Stomach smooth muscle (tissue), 2 donors: ENCODE results near the gene FAM163A.

Experiments used
- H3K27ac ChIP-seq: one replicate; pipeline ENCODE4 v1.7.0; 2013; ENCODE audit warnings: mild to moderate bottlenecking, low read length, inconsistent platforms
- H3K27me3 ChIP-seq, 2 donors: one replicate each; pipeline ENCODE4 v1.7.0; 2013; ENCODE audit warnings: low read length in 2 of 2; ENCODE audit not compliant: insufficient read depth in 2 of 2, control insufficient read depth in 1 of 2
- H3K36me3 ChIP-seq, 2 donors: one replicate each; pipeline ENCODE4 v1.7.0; 2013; ENCODE audit warnings: low read length in 2 of 2; ENCODE audit not compliant: control insufficient read depth in 2 of 2, insufficient read depth in 2 of 2
- H3K4me1 ChIP-seq: one replicate; pipeline ENCODE4 v1.7.0; 2013; ENCODE audit warnings: low read length; ENCODE audit not compliant: control insufficient read depth, insufficient read depth
- H3K4me3 ChIP-seq, 2 donors: one replicate each; pipeline ENCODE4 v1.7.0; 2013; ENCODE audit warnings: low read length in 2 of 2
- H3K9ac ChIP-seq, 2 donors: one replicate each; pipeline ENCODE4 v1.7.0; 2013; ENCODE audit warnings: low read length in 2 of 2, mild to moderate bottlenecking in 1 of 2
- H3K9me3 ChIP-seq, 2 donors: one replicate each; pipeline ENCODE4 v1.7.0; 2013; ENCODE audit warnings: low read length in 2 of 2; ENCODE audit not compliant: control insufficient read depth in 2 of 2
- donor health status: healthy.
- donor health status: Pancreatic carcinoma.

The FAM163A gene

GRCh38 chr1:179728271-179728670 lies 14.8 kb upstream of the FAM163A start:
- Histone ChIP-seq H3K4me3 (no peak overlapping the region), H3K36me3 (no peaks in the 10 kb centered on the region), H3K27me3 (peaks cover 0 to 3% of the 10 kb centered on the region in 2 donors), H3K4me1 (no peaks in the 10 kb centered on the region), H3K9me3 (no peaks in the 10 kb centered on the region), H3K27ac (no peak overlapping the region), H3K9ac (no peak overlapping the region)

- Histone ChIP-seq H3K27me3 (peaks cover 2 to 3% of the 10 kb centered on the region in 2 donors), H3K9me3 (no peaks in the 10 kb centered on the region), H3K9ac (no peak overlapping the region), H3K4me3 (no peak overlapping the region), H3K36me3 (no peaks in the 10 kb centered on the region), H3K4me1 (no peaks in the 10 kb centered on the region), H3K27ac (no peak overlapping the region)
Measured at GRCh38 chr1:179729881-179730280, 13.2 kb upstream of the FAM163A start.

- Histone ChIP-seq H3K9ac (no peak overlapping the region), H3K4me3 (no peak overlapping the region), H3K36me3 (no peaks in the 10 kb centered on the region), H3K27ac (no peak overlapping the region), H3K27me3 (peaks cover 2 to 3% of the 10 kb centered on the region in 2 donors), H3K9me3 (no peaks in the 10 kb centered on the region), H3K4me1 (no peaks in the 10 kb centered on the region)
Measured at GRCh38 chr1:179731643-179732042, 11.4 kb upstream of the FAM163A start.

- Histone ChIP-seq H3K4me3 (peak overlapping the region in 1 of 2 donors; percentile 43), H3K36me3 (no peaks in the 10 kb centered on the region), H3K4me1 (peaks cover 13% of the 10 kb centered on the region), H3K27ac (no peak overlapping the region), H3K9me3 (peaks cover 0 to 3% of the 10 kb centered on the region in 2 donors), H3K27me3 (peaks cover 25 to 58% of the 10 kb centered on the region in 2 donors), H3K9ac (no peak overlapping the region)
Measured at GRCh38 chr1:179742291-179742690, 800 bp upstream of the FAM163A start.

GRCh38 chr1:179743679-179744400 lies 749 bp downstream of the FAM163A start:
- Histone ChIP-seq H3K9ac (no peak overlapping the region), H3K36me3 (no peaks in the 10 kb centered on the region), H3K4me1 (peaks cover 13% of the 10 kb centered on the region), H3K27me3 (peaks cover 25 to 58% of the 10 kb centered on the region in 2 donors), H3K27ac (no peak overlapping the region), H3K9me3 (peaks cover 0 to 3% of the 10 kb centered on the region in 2 donors), H3K4me3 (peak overlapping the region; percentile 31 to 52)

GRCh38 chr1:179744401-179745130 lies 1.5 kb downstream of the FAM163A start:
- Histone ChIP-seq H3K9me3 (peaks cover 0 to 3% of the 10 kb centered on the region in 2 donors), H3K4me3 (no peak overlapping the region), H3K9ac (no peak overlapping the region), H3K36me3 (no peaks in the 10 kb centered on the region), H3K4me1 (peaks cover 13% of the 10 kb centered on the region), H3K27me3 (peaks cover 25 to 58% of the 10 kb centered on the region in 2 donors), H3K27ac (no peak overlapping the region)

GRCh38 chr1:179745131-179745611 lies 2.1 kb downstream of the FAM163A start:
- H3K9me3 ChIP-seq = peaks cover 0 to 3% of the 10 kb centered on the region in 2 donors
- no peak overlapping the region for H3K4me3 ChIP-seq
- H3K9ac ChIP-seq = no peak overlapping the region
- H3K36me3 ChIP-seq = no peaks in the 10 kb centered on the region
- peaks cover 25 to 54% of the 10 kb centered on the region in 2 donors for H3K27me3 ChIP-seq
- peaks cover 13% of the 10 kb centered on the region for H3K4me1 ChIP-seq
- H3K27ac ChIP-seq = no peak overlapping the region

- Histone ChIP-seq H3K9me3 (no peaks in the 10 kb centered on the region), H3K36me3 (no peaks in the 10 kb centered on the region), H3K27ac (no peak overlapping the region), H3K4me1 (peaks cover 13% of the 10 kb centered on the region), H3K9ac (no peak overlapping the region), H3K4me3 (no peak overlapping the region), H3K27me3 (peaks cover 25 to 49% of the 10 kb centered on the region in 2 donors)
Measured at GRCh38 chr1:179745743-179746142, 2.7 kb downstream of the FAM163A start.

- no peaks in the 10 kb centered on the region for H3K9me3 ChIP-seq
Measured at GRCh38 chr1:179747611-179748010, 4.5 kb downstream of the FAM163A start.

GRCh38 chr1:179748772-179749171 lies 5.7 kb downstream of the FAM163A start:
- Histone ChIP-seq H3K9me3 (no peaks in the 10 kb centered on the region), H3K9ac (no peak overlapping the region), H3K4me3 (no peak overlapping the region), H3K4me1 (peaks cover 2% of the 10 kb centered on the region), H3K27ac (no peak overlapping the region), H3K27me3 (peaks cover 10 to 21% of the 10 kb centered on the region in 2 donors), H3K36me3 (no peaks in the 10 kb centered on the region)

More at GRCh38 chr1:179747611-179748010, 4.5 kb downstream of the FAM163A start:
- H3K4me1 ChIP-seq = peaks cover 13% of the 10 kb centered on the region
- no peak overlapping the region for H3K4me3 ChIP-seq
- H3K27ac ChIP-seq = no peak overlapping the region
- H3K27me3 ChIP-seq = peaks cover 15 to 33% of the 10 kb centered on the region in 2 donors
- no peaks in the 10 kb centered on the region for H3K36me3 ChIP-seq
- no peak overlapping the region for H3K9ac ChIP-seq
